NCI-H345 treated with DMSO at 0.1 percent for 48 hours (cell line): ENCODE data around the gene KCNQ5.

Experiments
- DNase-seq: peaks from one replicate; lab custom pipeline; 2025; ENCODE audit not compliant: unreplicated experiment; lab: John Stamatoyannopoulos, UW

Gene KCNQ5

GRCh38 chr6:72639920-72640614 lies 18.2 kb downstream of the KCNQ5 start:
- DNase-seq: no peak

GRCh38 chr6:72640615-72640930 lies 18.7 kb downstream of the KCNQ5 start:
- no peak for DNase-seq

GRCh38 chr6:72642435-72642834 lies 20.6 kb downstream of the KCNQ5 start:
- no peak for DNase-seq

- no peak for DNase-seq
Measured at GRCh38 chr6:72643214-72643613, 21.4 kb downstream of the KCNQ5 start.

GRCh38 chr6:72646604-72647485 lies 25.0 kb downstream of the KCNQ5 start:
- no peak for DNase-seq

- DNase-seq: no peak
Measured at GRCh38 chr6:72647489-72647888, 25.6 kb downstream of the KCNQ5 start.

GRCh38 chr6:72649032-72649984 lies 27.4 kb downstream of the KCNQ5 start:
- DNase-seq: no peak

- DNase-seq: no peak
Measured at GRCh38 chr6:72650081-72650745, 28.3 kb downstream of the KCNQ5 start.

- DNase-seq: no peak
Measured at GRCh38 chr6:72651174-72651573, 29.3 kb downstream of the KCNQ5 start.

GRCh38 chr6:72651967-72652956 lies 30.4 kb downstream of the KCNQ5 start:
- DNase-seq: no peak

GRCh38 chr6:72653026-72653425 lies 31.2 kb downstream of the KCNQ5 start:
- no peak for DNase-seq

- no peak for DNase-seq
Measured at GRCh38 chr6:72654071-72654621, 32.3 kb downstream of the KCNQ5 start.

GRCh38 chr6:72657407-72658197 lies 35.7 kb downstream of the KCNQ5 start:
- DNase-seq: no peak

- no peak for DNase-seq
Measured at GRCh38 chr6:72659754-72660153, 37.9 kb downstream of the KCNQ5 start.

GRCh38 chr6:72661411-72661810 lies 39.5 kb downstream of the KCNQ5 start:
- DNase-seq: no peak

- no peak for DNase-seq
Measured at GRCh38 chr6:72665599-72665998, 43.7 kb downstream of the KCNQ5 start.

- DNase-seq: no peak
Measured at GRCh38 chr6:72669324-72669723, 47.5 kb downstream of the KCNQ5 start.

GRCh38 chr6:72672906-72673305 lies 51.0 kb downstream of the KCNQ5 start:
- DNase-seq: no peak

- DNase-seq: no peak
Measured at GRCh38 chr6:72674842-72675241, 53.0 kb downstream of the KCNQ5 start.
